ENCODE data around the gene GLIS2. TPM values are rescaled to one million over a fixed set of nuclear protein-coding genes. Genes with fewer than 3 reads are reported as not detected.
A peak's percentile ranks its signal among the peaks of the same experiment; 100 is the strongest.

The GLIS2 gene
- total RNA-seq, 1 experiment from 2014 or later, result 23.0 TPM

GRCh38 chr16:4325253-4325758, 9.4 kb downstream of the GLIS2 start:
- H3K36me3 Mint-ChIP-seq, result no peaks in the 10 kb centered on the region
- POLR2A ChIA-PET, result no interaction called here
- DNase-seq (ENCODE audit: low spot score), result no peak
- peaks cover 28% of the 10 kb centered on the region for H3K4me1 Mint-ChIP-seq
- no peaks in the 10 kb centered on the region for H3K27me3 Mint-ChIP-seq (ENCODE audit: low read depth)
- no peak overlapping the region for H3K4me3 Mint-ChIP-seq
- peak overlapping the region; percentile 32; the same call in 1 of the 2 replicates for H3K27ac Mint-ChIP-seq
- TF ChIP-seq NR3C1 (CRISPR knock-in tag; conservative IDR thresholded peaks at IDR 0.05; ENCODE audit: low read depth) (no peak), ZNF396 (CRISPR knock-in tag; IDR thresholded peaks at IDR 0.05; ENCODE audit: borderline replicate concordance) (no peak), HMGXB4 (CRISPR knock-in tag; IDR thresholded peaks at IDR 0.05) (no peak), NFYB (CRISPR knock-in tag; conservative IDR thresholded peaks at IDR 0.05; ENCODE audit: low read depth) (no peak), FOXJ3 (CRISPR knock-in tag; IDR thresholded peaks at IDR 0.05; ENCODE audit: borderline replicate concordance) (no peak), ATF3 (CRISPR knock-in tag; conservative IDR thresholded peaks at IDR 0.05) (no peak), CREB1 (CRISPR knock-in tag; IDR thresholded peaks at IDR 0.05) (no peak), CTCF (IDR thresholded peaks at IDR 0.05) (no peak), NFE2L1 (CRISPR knock-in tag; IDR thresholded peaks at IDR 0.05) (no peak), GABPB1 (CRISPR knock-in tag; IDR thresholded peaks at IDR 0.05) (no peak), NR1H2 (CRISPR knock-in tag; IDR thresholded peaks at IDR 0.05) (no peak), TEAD4 (CRISPR knock-in tag; IDR thresholded peaks at IDR 0.05) (no peak), GTF2I (CRISPR knock-in tag; conservative IDR thresholded peaks at IDR 0.05) (no peak), PRRX2 (CRISPR knock-in tag; IDR thresholded peaks at IDR 0.05) (no peak), RORB (CRISPR knock-in tag; IDR thresholded peaks at IDR 0.05) (no peak), ZNF232 (CRISPR knock-in tag; IDR thresholded peaks at IDR 0.05) (no peak), E2F4 (CRISPR knock-in tag; IDR thresholded peaks at IDR 0.05; ENCODE audit: borderline replicate concordance, low read depth) (no peak), TEAD1 (CRISPR knock-in tag; IDR thresholded peaks at IDR 0.05) (no peak)
- TF ChIP-seq, protein P1, sequence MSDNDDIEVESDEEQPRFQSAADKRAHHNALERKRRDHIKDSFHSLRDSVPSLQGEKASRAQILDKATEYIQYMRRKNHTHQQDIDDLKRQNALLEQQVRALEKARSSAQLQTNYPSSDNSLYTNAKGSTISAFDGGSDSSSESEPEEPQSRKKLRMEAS (CRISPR knock-in tag; IDR thresholded peaks at IDR 0.05), result no peak
- CTCF ChIA-PET, result interaction anchor here (1.0 to 9.3 kb wide), 10 partner anchors 9 to 78 kb away, joined by 3 to 185 read pairs (median 42); partner anchors contain the start of genes GLIS2, PAM16 and TFAP4
- no peak for ATAC-seq
- H3K9me3 Mint-ChIP-seq, result no peaks in the 10 kb centered on the region

DNA sequence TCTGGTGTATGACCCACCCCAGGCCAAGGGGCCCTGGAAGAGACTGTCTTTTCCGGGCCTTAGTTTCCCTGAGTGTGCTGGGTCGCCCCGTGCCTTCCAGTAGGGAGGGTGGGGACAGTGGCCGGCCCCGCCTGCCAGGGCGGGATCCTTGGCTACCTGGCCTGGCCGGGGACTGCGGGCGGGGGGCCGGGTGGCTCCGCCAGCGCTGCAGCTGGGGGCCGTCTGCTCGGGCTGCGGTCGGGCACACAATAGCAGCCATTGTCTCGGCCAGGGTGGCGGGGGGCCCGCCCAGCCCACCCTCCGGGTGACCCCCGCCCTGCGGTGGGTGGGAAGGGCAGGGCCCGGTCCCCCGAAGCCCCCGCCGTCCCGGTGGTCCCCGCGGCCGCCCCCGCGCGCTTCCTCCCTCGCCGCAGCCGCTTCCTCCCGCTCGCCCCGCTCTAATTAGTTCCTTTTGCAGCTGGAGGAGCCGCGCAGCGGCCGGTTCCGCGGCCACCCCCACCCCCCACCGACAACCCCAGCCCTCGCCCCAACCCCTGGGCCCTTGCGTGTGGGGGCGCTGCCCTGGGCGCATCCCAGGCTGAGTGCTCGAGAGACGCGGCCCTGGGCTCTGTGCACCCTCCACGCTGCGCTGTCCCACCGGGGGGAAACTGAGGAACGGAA, 11.6 kb downstream of the GLIS2 start:
- Mint-ChIP-seq H3K4me1 (peaks cover 28% of the 10 kb centered on the region), H3K4me3 (peak overlapping the region; percentile 57), H3K9me3 (no peaks in the 10 kb centered on the region), H3K36me3 (no peaks in the 10 kb centered on the region), H3K27me3 (ENCODE audit: low read depth) (no peaks in the 10 kb centered on the region), H3K27ac (no peak overlapping the region)
- peak; percentile 3 for ATAC-seq
- DNase-seq (ENCODE audit: low spot score), result no peak
- POLR2A ChIA-PET, result interaction anchor here (0.8 to 2.6 kb wide), 8 partner anchors 11 to 73 kb away, joined by 3 to 14 read pairs (median 6); partner anchors contain the start of genes GLIS2 and TFAP4
- CTCF ChIA-PET, result interaction anchor here (0.6 to 9.3 kb wide), 26 partner anchors 10 to 345 kb away, joined by 3 to 185 read pairs (median 7); partner anchors contain the start of genes GLIS2, PAM16 and TFAP4
- TF ChIP-seq HMGA2 (CRISPR knock-in tag; IDR thresholded peaks at IDR 0.05), result no peak
- TF ChIP-seq, protein P2, sequence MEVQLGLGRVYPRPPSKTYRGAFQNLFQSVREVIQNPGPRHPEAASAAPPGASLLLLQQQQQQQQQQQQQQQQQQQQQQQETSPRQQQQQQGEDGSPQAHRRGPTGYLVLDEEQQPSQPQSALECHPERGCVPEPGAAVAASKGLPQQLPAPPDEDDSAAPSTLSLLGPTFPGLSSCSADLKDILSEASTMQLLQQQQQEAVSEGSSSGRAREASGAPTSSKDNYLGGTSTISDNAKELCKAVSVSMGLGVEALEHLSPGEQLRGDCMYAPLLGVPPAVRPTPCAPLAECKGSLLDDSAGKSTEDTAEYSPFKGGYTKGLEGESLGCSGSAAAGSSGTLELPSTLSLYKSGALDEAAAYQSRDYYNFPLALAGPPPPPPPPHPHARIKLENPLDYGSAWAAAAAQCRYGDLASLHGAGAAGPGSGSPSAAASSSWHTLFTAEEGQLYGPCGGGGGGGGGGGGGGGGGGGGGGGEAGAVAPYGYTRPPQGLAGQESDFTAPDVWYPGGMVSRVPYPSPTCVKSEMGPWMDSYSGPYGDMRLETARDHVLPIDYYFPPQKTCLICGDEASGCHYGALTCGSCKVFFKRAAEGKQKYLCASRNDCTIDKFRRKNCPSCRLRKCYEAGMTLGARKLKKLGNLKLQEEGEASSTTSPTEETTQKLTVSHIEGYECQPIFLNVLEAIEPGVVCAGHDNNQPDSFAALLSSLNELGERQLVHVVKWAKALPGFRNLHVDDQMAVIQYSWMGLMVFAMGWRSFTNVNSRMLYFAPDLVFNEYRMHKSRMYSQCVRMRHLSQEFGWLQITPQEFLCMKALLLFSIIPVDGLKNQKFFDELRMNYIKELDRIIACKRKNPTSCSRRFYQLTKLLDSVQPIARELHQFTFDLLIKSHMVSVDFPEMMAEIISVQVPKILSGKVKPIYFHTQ (CRISPR knock-in tag; IDR thresholded peaks at IDR 0.05), result no peak
- no peak for TF ChIP-seq ATF2 (CRISPR knock-in tag; IDR thresholded peaks at IDR 0.05; ENCODE audit: borderline replicate concordance, low read depth)
- TF ChIP-seq RORB (CRISPR knock-in tag; IDR thresholded peaks at IDR 0.05), result no peak
- no peak for TF ChIP-seq FOXP4 (CRISPR knock-in tag; IDR thresholded peaks at IDR 0.05)
- no peak for TF ChIP-seq SOX15 (CRISPR knock-in tag; IDR thresholded peaks at IDR 0.05)
